Measurements from ENCODE around the gene CLASP1. TPM values are rescaled to one million over a fixed set of nuclear protein-coding genes. Genes with fewer than 3 reads are reported as not detected.
"Not testable (repeated sequence)": the region's sequence is repeated elsewhere in the genome, so short reads cannot be mapped to it uniquely, and the experiment has no call there.

The CLASP1 gene
- 18.8 TPM for polyA plus RNA-seq (2012; ENCODE audit: low read depth, missing spikeins)

DNA sequence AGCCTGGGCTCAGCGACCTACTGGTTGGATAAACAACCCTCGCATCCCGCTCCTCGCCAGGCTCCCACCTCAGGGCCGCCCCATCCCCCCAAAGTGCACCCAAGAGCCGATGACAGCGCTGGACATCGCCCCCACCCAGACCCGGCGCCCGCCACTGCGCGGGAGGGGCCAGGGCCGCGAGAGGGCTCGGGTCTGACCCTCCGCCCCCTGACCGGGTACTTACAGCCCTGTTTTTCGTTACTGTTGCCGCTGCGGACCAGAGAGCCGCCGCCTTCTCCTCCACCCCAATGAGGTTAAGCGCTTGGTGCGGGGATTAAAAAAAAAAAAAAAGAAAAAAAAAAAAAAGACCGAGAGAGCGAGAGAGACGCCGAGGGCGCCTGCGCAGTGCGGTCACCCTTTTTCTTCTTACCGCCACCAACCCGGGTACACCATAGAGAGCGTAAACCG, at the start of gene CLASP1:
CLASP1 (minus strand) TSS at position 314 of the 447 bp plus-strand sequence. CDS start 43,567 bp downstream, outside the sequence.
- no peak for TF ChIP-seq POU2F2 (IDR thresholded peaks at IDR 0.05; ENCODE audit: low read depth, low read length)
- TF ChIP-seq POLR2AphosphoS5 (IDR thresholded peaks at IDR 0.05; ENCODE audit: low read depth, low read length): no peak; the same call in 1 of the 2 replicates
- no peak for TF ChIP-seq PAX5 (IDR thresholded peaks at IDR 0.05; ENCODE audit: insufficient read depth, low read length, severe bottlenecking)
- no peak for TF ChIP-seq SPI1 (IDR thresholded peaks at IDR 0.05; ENCODE audit: low read depth, low read length)
- no peak; the same call in 1 of the 2 replicates for TF ChIP-seq POLR2A (IDR thresholded peaks at IDR 0.05; ENCODE audit: low read depth, low read length)
- no peak for TF ChIP-seq TAF1 (IDR thresholded peaks at IDR 0.05; ENCODE audit: low read depth, low read length)
- FAIRE-seq (no peak), DNase-seq (ENCODE audit: insufficient read length, low spot score) (peak; percentile 88)

DNA sequence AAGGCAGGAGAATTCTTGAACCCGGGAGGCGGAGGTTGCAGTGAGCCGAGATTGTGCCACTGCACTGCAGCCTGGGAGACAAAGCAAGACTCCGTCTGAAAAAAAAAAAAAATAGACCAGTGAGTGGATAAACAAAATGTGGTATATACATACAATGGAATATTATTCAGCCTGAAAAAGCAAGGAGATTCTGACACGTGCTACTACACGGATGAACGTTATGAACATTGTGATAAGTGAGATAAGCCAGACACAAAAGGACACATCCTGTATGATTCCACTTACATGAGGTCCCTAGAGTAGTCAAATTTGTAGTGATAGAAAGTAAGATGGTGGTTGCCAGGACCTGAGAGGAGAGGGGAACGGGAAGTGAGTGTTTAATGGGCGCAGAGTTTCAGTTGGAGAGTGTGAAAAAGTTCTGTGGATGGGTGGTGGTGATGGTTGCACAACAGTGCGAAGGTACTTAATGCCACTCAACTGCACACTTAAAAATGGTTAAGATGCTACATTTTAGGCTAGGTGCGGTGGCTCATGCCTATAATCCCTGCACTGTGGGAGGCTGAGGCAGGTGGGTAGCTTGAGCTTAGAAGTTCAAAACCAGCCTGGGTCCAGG, 49.2 kb upstream of the CLASP1 start:
- FAIRE-seq (no peak), DNase-seq (ENCODE audit: insufficient read length, low spot score) (no peak)
- no peak for TF ChIP-seq POLR2A (IDR thresholded peaks at IDR 0.05; ENCODE audit: low read depth, low read length)

DNA sequence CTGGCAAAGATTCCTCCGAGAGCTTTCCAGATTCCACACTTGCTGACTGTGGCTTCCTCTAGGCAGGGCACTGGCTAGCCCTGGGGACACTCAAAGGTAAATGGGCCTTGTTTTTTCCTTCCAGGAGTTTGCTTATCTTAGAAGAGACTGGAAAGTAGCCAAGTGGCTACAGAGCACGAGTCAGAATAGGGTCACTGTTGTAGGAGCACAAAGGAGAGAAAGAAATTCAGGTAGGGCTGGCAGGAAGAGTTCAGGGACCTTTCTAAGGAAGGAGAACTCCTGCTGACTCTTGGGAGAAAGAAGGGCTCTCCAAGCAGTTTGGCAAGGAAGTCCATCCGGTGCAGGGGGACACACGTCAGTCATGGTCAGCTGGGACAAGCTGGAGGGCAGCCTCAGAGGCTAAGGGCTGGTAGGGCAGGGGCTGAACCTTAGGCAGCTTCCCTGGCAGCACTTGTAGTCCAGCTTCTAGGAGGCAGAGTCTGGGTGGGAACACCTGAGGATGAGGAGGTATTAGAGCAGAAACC, 47.9 kb upstream of the CLASP1 start:
- FAIRE-seq (no peak), DNase-seq (ENCODE audit: insufficient read length, low spot score) (no peak)
- TF ChIP-seq SPI1 (IDR thresholded peaks at IDR 0.05; ENCODE audit: low read depth, low read length): no peak
- no peak for TF ChIP-seq POLR2AphosphoS5 (IDR thresholded peaks at IDR 0.05; ENCODE audit: low read depth, low read length)
- no peak for TF ChIP-seq POU2F2 (IDR thresholded peaks at IDR 0.05; ENCODE audit: low read depth, low read length)
- no peak for TF ChIP-seq PAX5 (IDR thresholded peaks at IDR 0.05; ENCODE audit: insufficient read depth, low read length, severe bottlenecking)
- no peak for TF ChIP-seq TAF1 (IDR thresholded peaks at IDR 0.05; ENCODE audit: low read depth, low read length)
- no peak for TF ChIP-seq POLR2A (IDR thresholded peaks at IDR 0.05; ENCODE audit: low read depth, low read length)

DNA sequence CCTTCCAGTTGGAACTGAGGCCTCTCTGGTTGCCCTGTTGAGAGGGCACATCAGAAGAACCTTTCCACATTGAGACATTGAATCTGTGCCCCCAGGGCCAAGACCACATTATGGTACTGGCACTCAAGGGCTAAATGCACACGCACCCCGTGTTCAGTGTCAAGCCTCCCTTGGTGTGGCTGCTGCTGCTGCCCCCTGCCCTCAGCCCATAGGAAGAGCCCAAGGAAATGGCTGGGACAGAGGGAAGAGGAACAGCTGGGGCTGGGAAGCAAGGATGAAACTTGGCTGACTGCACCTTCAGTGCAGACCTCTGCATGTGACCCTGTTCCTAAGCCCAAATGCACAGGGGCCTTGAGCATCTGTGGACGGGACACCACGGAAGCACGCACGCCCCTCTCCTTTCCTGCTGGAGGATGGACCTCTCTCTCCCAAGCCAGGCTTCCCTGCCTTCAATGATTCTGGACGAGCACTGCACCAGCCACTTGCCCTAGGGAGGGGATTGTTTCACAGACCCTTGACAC, 47.2 kb upstream of the CLASP1 start:
- DNase-seq (ENCODE audit: insufficient read length, low spot score): no peak
- TF ChIP-seq POLR2A (IDR thresholded peaks at IDR 0.05; ENCODE audit: low read depth, low read length) (no peak), SPI1 (IDR thresholded peaks at IDR 0.05; ENCODE audit: low read depth, low read length) (no peak), PAX5 (IDR thresholded peaks at IDR 0.05; ENCODE audit: insufficient read depth, low read length, severe bottlenecking) (no peak), POLR2AphosphoS5 (IDR thresholded peaks at IDR 0.05; ENCODE audit: low read depth, low read length) (no peak), TAF1 (IDR thresholded peaks at IDR 0.05; ENCODE audit: low read depth, low read length) (no peak)
- no peak for FAIRE-seq

DNA sequence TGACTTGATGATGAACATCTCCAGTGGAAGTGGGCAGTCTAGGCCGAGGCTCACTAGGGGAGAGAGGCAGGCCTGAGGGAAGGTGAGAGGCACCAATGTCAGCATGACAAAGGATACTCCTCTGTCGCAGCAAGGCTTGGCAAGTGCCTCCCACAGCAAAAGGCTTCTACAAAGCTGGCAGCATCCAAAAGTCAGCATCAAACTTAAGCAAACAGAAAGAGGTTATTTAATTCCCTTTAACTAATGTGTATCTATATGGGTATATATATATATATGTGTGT, 45.8 kb upstream of the CLASP1 start:
- FAIRE-seq: no peak
- TF ChIP-seq TAF1 (IDR thresholded peaks at IDR 0.05; ENCODE audit: low read depth, low read length): no peak
- no peak for TF ChIP-seq PAX5 (IDR thresholded peaks at IDR 0.05; ENCODE audit: insufficient read depth, low read length, severe bottlenecking)
- no peak for TF ChIP-seq POLR2A (IDR thresholded peaks at IDR 0.05; ENCODE audit: low read depth, low read length)
- TF ChIP-seq POU2F2 (IDR thresholded peaks at IDR 0.05; ENCODE audit: low read depth, low read length): no peak
- TF ChIP-seq POLR2AphosphoS5 (IDR thresholded peaks at IDR 0.05; ENCODE audit: low read depth, low read length): no peak
- no peak for TF ChIP-seq SPI1 (IDR thresholded peaks at IDR 0.05; ENCODE audit: low read depth, low read length)
- no peak for DNase-seq (ENCODE audit: insufficient read length, low spot score)

DNA sequence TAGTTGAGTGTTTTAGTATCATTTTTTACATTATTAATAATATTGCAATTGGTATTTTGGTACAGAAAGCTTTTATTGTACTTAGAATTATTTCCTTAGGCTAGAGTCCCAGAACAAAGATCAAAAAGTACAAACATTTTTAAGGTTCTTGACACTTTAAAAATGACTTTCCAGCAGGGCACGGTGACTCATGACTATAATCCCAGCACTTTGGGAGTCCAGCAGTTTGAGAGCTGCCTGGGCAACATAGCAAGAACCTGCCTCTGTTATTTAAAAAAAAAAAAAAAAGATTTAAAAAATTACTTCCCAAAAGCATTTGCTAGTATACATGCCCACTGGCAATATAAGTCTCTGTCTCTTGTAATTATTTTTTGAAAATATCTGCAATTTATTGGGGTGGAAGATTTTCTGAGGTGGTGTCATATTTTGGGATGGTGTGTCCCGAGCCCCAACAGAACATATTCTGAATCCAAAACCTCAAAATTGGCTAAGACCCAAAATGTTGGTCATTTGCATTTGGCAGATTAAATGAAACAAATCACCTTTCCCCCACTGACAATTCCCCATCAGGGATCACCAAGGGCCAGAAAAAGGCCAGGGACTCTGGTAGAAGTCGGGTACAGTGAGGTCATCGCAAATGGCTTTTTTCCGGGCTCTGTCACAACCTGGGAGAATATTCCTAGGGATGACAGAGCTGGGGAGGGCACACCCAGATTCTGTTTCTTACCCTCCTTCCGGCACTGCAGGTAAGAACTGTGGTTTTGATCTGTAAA, 45.3 kb upstream of the CLASP1 start:
- FAIRE-seq: no peak
- TF ChIP-seq PAX5 (IDR thresholded peaks at IDR 0.05; ENCODE audit: insufficient read depth, low read length, severe bottlenecking) (no peak), POU2F2 (IDR thresholded peaks at IDR 0.05; ENCODE audit: low read depth, low read length) (no peak), TAF1 (IDR thresholded peaks at IDR 0.05; ENCODE audit: low read depth, low read length) (no peak), POLR2A (IDR thresholded peaks at IDR 0.05; ENCODE audit: low read depth, low read length) (no peak), SPI1 (IDR thresholded peaks at IDR 0.05; ENCODE audit: low read depth, low read length) (no peak), POLR2AphosphoS5 (IDR thresholded peaks at IDR 0.05; ENCODE audit: low read depth, low read length) (no peak)
- DNase-seq (ENCODE audit: insufficient read length, low spot score): no peak

DNA sequence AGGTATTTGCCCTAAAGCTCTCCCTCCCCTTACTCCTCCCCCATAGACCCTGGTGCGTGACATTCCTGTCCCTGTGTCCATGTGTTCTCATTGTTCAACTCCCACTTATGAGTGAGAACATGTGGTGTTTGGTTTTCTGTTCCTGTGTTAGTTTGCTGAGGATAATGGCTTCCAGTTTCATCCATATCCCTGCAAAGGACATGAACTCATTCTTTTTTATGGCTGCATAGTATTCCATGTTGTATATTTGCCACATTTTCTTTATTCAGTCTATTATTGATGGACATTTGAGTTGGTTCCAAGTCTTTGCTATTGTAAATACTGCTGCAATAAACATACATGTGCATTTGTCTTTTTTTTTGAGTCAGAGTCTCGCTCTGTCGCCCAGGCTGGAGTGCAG, 41.3 kb upstream of the CLASP1 start:
- DNase-seq (ENCODE audit: insufficient read length, low spot score); FAIRE-seq: not testable (repeated sequence)

DNA sequence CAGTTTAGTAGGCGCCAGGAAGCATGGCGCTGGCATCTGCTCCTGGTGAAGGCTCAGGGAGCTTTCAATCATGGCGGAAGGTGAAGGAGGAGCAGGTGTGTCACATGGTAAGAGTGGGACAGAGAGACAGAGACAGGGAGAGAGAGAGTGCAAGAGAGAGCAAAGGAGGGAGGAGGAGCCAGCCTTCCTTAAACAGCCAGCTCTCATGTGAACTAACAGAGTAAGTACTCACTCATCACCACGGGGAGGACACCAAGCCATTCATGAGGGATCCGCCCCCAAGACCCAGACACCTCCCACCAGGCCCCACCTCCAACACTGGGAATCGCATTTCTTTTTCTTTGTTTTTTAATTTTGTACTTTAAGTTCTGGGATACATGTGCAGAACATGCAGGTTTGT, 40.8 kb upstream of the CLASP1 start:
- TF ChIP-seq POLR2AphosphoS5 (IDR thresholded peaks at IDR 0.05; ENCODE audit: low read depth, low read length) (no peak), TAF1 (IDR thresholded peaks at IDR 0.05; ENCODE audit: low read depth, low read length) (no peak), POU2F2 (IDR thresholded peaks at IDR 0.05; ENCODE audit: low read depth, low read length) (no peak), SPI1 (IDR thresholded peaks at IDR 0.05; ENCODE audit: low read depth, low read length) (no peak), PAX5 (IDR thresholded peaks at IDR 0.05; ENCODE audit: insufficient read depth, low read length, severe bottlenecking) (no peak), POLR2A (IDR thresholded peaks at IDR 0.05; ENCODE audit: low read depth, low read length) (no peak)
- DNase-seq (ENCODE audit: insufficient read length, low spot score) (no peak), FAIRE-seq (no peak)

DNA sequence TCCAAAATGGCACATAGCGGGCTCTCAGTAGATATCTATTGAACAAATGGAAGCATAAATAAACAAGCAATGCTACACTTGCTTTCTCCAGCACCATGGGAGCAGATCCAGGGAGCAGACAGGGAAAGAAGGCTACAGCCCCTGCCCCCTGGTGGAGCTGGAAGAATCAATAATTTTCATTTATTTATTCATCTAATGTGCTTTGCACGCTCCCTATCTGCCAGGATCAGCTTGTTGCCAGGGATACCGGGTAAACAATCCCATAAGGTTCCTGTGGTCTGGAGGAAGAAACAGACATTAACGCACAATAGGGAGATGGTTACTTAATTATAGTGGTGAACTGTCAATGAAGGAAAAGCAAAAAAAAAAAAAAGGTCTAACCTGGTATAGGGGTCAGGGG, 40.1 kb upstream of the CLASP1 start:
- DNase-seq (ENCODE audit: insufficient read length, low spot score): no peak
- no peak for FAIRE-seq
- TF ChIP-seq SPI1 (IDR thresholded peaks at IDR 0.05; ENCODE audit: low read depth, low read length) (no peak), PAX5 (IDR thresholded peaks at IDR 0.05; ENCODE audit: insufficient read depth, low read length, severe bottlenecking) (no peak), POLR2AphosphoS5 (IDR thresholded peaks at IDR 0.05; ENCODE audit: low read depth, low read length) (no peak), POLR2A (IDR thresholded peaks at IDR 0.05; ENCODE audit: low read depth, low read length) (no peak), TAF1 (IDR thresholded peaks at IDR 0.05; ENCODE audit: low read depth, low read length) (no peak), POU2F2 (IDR thresholded peaks at IDR 0.05; ENCODE audit: low read depth, low read length) (no peak)

DNA sequence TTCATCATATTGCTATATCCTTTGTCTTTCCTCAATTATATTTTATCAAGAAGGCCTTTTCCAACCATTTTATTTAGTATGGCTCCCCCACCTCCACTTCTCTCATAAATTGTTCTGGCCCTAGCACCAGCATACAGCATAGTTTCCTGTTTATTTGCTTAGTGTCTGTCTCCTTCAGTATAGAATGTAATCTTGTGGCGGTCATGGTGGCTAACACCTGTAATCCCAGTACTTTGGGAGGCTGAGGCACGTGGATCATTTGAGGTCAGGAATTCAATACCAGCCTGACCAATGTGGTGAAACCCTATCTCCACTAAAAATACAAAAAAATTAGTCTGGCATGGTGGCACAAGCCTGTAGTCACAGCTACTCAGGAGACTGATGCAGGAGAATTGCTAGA, 39.6 kb upstream of the CLASP1 start:
- no peak for FAIRE-seq
- TF ChIP-seq POU2F2 (IDR thresholded peaks at IDR 0.05; ENCODE audit: low read depth, low read length): no peak
- no peak for TF ChIP-seq TAF1 (IDR thresholded peaks at IDR 0.05; ENCODE audit: low read depth, low read length)
- TF ChIP-seq PAX5 (IDR thresholded peaks at IDR 0.05; ENCODE audit: insufficient read depth, low read length, severe bottlenecking): no peak
- no peak for TF ChIP-seq POLR2AphosphoS5 (IDR thresholded peaks at IDR 0.05; ENCODE audit: low read depth, low read length)
- no peak for TF ChIP-seq SPI1 (IDR thresholded peaks at IDR 0.05; ENCODE audit: low read depth, low read length)
- no peak for TF ChIP-seq POLR2A (IDR thresholded peaks at IDR 0.05; ENCODE audit: low read depth, low read length)
- DNase-seq (ENCODE audit: insufficient read length, low spot score): no peak

All from GM12891 (cell line).